ENCODE data around the gene PADI1.

- TF ChIP-seq POLR2AphosphoS5 (IDR thresholded peaks at IDR 0.05; ENCODE audit: borderline replicate concordance, low read depth, low read length), result no peak
- TF ChIP-seq EZH2 (IDR thresholded peaks at IDR 0.05), result no peak
- TF ChIP-seq FOXP2 (optimal IDR thresholded peaks at IDR 0.05; ENCODE audit: control extremely low read depth, extremely low read length, insufficient read depth), result no peak
Measured at GRCh38 chr1:17188889-17189631, 15.9 kb upstream of the PADI1 start.
